H1 (cell line): ENCODE measurements around the gene NGEF. TPM values are rescaled to one million over a fixed set of nuclear protein-coding genes. Genes with fewer than 3 reads are reported as not detected.

Experiments
- CTCF ChIA-PET: fragments of 300-600 bp; sonication (Branson Sonifier 250); formaldehyde crosslinking; loops from one replicate; lab custom pipeline; 2021; ENCODE audit not compliant: partially characterized antibody; lab: Charles Lee
- POLR2A ChIA-PET: fragments of 300-600 bp; sonication (Branson Sonifier 250); formaldehyde crosslinking; loops from one replicate; lab custom pipeline; 2021; ENCODE audit warnings: inconsistent platforms; ENCODE audit not compliant: partially characterized antibody; lab: Charles Lee
- DNase-seq, 2 experiments: peaks; one replicate each; pipeline versions ENCODE4 v3.0.0 to v3.0.0-alpha.2; 2010 to 2022; ENCODE audit warnings: low spot score in 2 of 2, low read depth in 1 of 2, mixed read lengths in 1 of 2
- FAIRE-seq: peaks from 2 replicates; lab custom pipeline; 2011; peaks lifted over from hg19 to GRCh38; lab: Jason Lieb, UNC
- H2AFZ ChIP-seq: 2 replicates; pipeline ENCODE4 v1.8.1; 2012; ENCODE audit warnings: low read length, inconsistent platforms
- H2AK5ac ChIP-seq: 2 replicates; pipeline ENCODE4 v1.6.1; 2013; ENCODE audit warnings: low read depth, low read length
- H2BK120ac ChIP-seq: replicated peaks from 2 replicates; pipeline ENCODE3; 2013; ENCODE audit warnings: low read depth, low read length, inconsistent platforms
- H2BK12ac ChIP-seq: 2 replicates; pipeline ENCODE4 v1.6.1; 2013; ENCODE audit warnings: low read depth, low read length
- H2BK15ac ChIP-seq: 2 replicates; pipeline ENCODE4 v1.6.1; 2013; ENCODE audit warnings: low read length
- H2BK20ac ChIP-seq: 2 replicates; pipeline ENCODE4 v1.6.1; 2013; ENCODE audit warnings: low read length
- H2BK5ac ChIP-seq: 2 replicates; pipeline ENCODE4 v1.6.1; 2013; ENCODE audit warnings: low read depth, low read length
- H3K14ac ChIP-seq: 2 replicates; pipeline ENCODE4 v1.6.1; 2013; ENCODE audit warnings: inconsistent platforms; ENCODE audit not compliant: insufficient read length
- H3K18ac ChIP-seq: 2 replicates; pipeline ENCODE4 v1.6.1; 2013; ENCODE audit warnings: low read length; ENCODE audit errors: extremely low read depth
- H3K23ac ChIP-seq: 2 replicates; pipeline ENCODE4 v1.6.1; 2013; ENCODE audit warnings: inconsistent platforms; ENCODE audit not compliant: insufficient read length
- H3K23me2 ChIP-seq: 2 replicates; pipeline ENCODE4 v1.6.1; 2013; ENCODE audit warnings: low read depth, low read length
- H3K27ac ChIP-seq: 2 replicates; pipeline ENCODE4 v1.6.1; 2011; ENCODE audit warnings: low read depth, low read length, inconsistent platforms
- H3K27me3 ChIP-seq, 4 experiments: replicated peaks in 1 of 4; 1 replicate in 1 of 4; 2 replicates in 3 of 4; pipeline versions ENCODE4 v1.6.1 to v1.8.1; 2011 to 2013; ENCODE audit warnings: low read length in 3 of 4, mild to moderate bottlenecking in 3 of 4, inconsistent platforms in 2 of 4, mixed read lengths in 2 of 4, moderate library complexity in 1 of 4; ENCODE audit not compliant: control insufficient read depth in 3 of 4, insufficient read depth in 3 of 4; ENCODE audit errors: extremely low read depth in 1 of 4
- H3K36me3 ChIP-seq, 4 experiments: 2 replicates each; pipeline versions ENCODE4 v1.6.1 to v1.8.1; 2011 to 2013; ENCODE audit warnings: mild to moderate bottlenecking in 4 of 4, low read length in 3 of 4, moderate library complexity in 2 of 4, control low read depth in 1 of 4, inconsistent platforms in 1 of 4; ENCODE audit not compliant: insufficient read depth in 4 of 4, control insufficient read depth in 2 of 4
- H3K4ac ChIP-seq: replicated peaks from 2 replicates; pipeline ENCODE3; 2013; ENCODE audit warnings: low read length, low read depth, mixed read lengths, inconsistent platforms; ENCODE audit not compliant: insufficient read length
- H3K4me1 ChIP-seq, 4 experiments: replicated peaks in 1 of 4; 1 replicate in 1 of 4; 2 replicates in 3 of 4; pipeline versions ENCODE4 v1.6.1 to v1.8.1; 2011 to 2013; ENCODE audit warnings: low read length in 3 of 4, inconsistent platforms in 2 of 4, mixed read lengths in 1 of 4; ENCODE audit not compliant: insufficient read depth in 4 of 4, control insufficient read depth in 3 of 4
- H3K4me2 ChIP-seq, 2 experiments: 2 replicates each; pipeline versions ENCODE4 v1.6.1 to v1.8.1; 2011 to 2013; ENCODE audit warnings: low read depth in 2 of 2, low read length in 2 of 2, control low read depth in 1 of 2, inconsistent platforms in 1 of 2, mild to moderate bottlenecking in 1 of 2; ENCODE audit not compliant: insufficient read depth in 1 of 2
- H3K4me3 ChIP-seq, 4 experiments: fragments of 200-600, 300-600 bp in 1 of 4; sonication (generic), shearing (Covaris generic), sonication (Bioruptor Twin) in 1 of 4; 2 replicates each; pipeline versions ENCODE4 v1.5.1 to v1.8.1; 2011 to 2016; ENCODE audit warnings: low read length in 4 of 4, low read depth in 3 of 4, control low read depth in 2 of 4, inconsistent platforms in 2 of 4, mild to moderate bottlenecking in 2 of 4, mixed read lengths in 1 of 4, moderate library complexity in 1 of 4; ENCODE audit not compliant: insufficient read depth in 2 of 4; ENCODE audit errors: extremely low read depth in 1 of 4
- H3K56ac ChIP-seq: replicated peaks from 2 replicates; pipeline ENCODE3; 2013; ENCODE audit warnings: low read depth, mild to moderate bottlenecking, mixed read lengths, low read length, inconsistent platforms; ENCODE audit not compliant: insufficient read length
- H3K79me1 ChIP-seq: 2 replicates; pipeline ENCODE4 v1.6.1; 2013; ENCODE audit warnings: low read depth, low read length, control low read depth
- H3K79me2 ChIP-seq, 2 experiments: 2 replicates each; pipeline versions ENCODE4 v1.6.1 to v1.8.1; 2012 to 2013; ENCODE audit warnings: low read length in 2 of 2, mild to moderate bottlenecking in 2 of 2, inconsistent platforms in 1 of 2; ENCODE audit not compliant: insufficient read depth in 2 of 2, control insufficient read depth in 1 of 2
- H3K9ac ChIP-seq, 4 experiments: replicated peaks in 1 of 4; 1 replicate in 1 of 4; 2 replicates in 3 of 4; pipeline versions ENCODE4 v1.6.1 to v1.8.1; 2011 to 2013; ENCODE audit warnings: low read depth in 3 of 4, low read length in 3 of 4, control low read depth in 2 of 4, mild to moderate bottlenecking in 2 of 4, moderate library complexity in 2 of 4, inconsistent platforms in 1 of 4; ENCODE audit errors: extremely low read depth in 1 of 4
- H3K9me3 ChIP-seq, 2 experiments: 2 replicates each; pipeline versions ENCODE4 v1.6.1 to v1.8.1; 2012 to 2013; ENCODE audit warnings: mild to moderate bottlenecking in 2 of 2, moderate library complexity in 2 of 2, control low read depth in 1 of 2, inconsistent platforms in 1 of 2, low read depth in 1 of 2, low read length in 1 of 2, mixed read lengths in 1 of 2; ENCODE audit not compliant: insufficient read depth in 2 of 2
- H4K20me1 ChIP-seq, 2 experiments: replicated peaks in 1 of 2; 2 replicates each; pipeline versions ENCODE3 to v1.8.1; 2011 to 2013; ENCODE audit warnings: inconsistent platforms in 2 of 2, low read length in 2 of 2, mild to moderate bottlenecking in 1 of 2; ENCODE audit not compliant: insufficient read depth in 2 of 2, control insufficient read depth in 1 of 2
- H4K5ac ChIP-seq: 2 replicates; pipeline ENCODE4 v1.6.1; 2013; ENCODE audit warnings: low read length, low read depth, mixed read lengths, inconsistent platforms; ENCODE audit not compliant: insufficient read length
- H4K8ac ChIP-seq: 2 replicates; pipeline ENCODE4 v1.8.0; 2013; ENCODE audit warnings: mild to moderate bottlenecking, moderate library complexity, low read length, inconsistent platforms; ENCODE audit not compliant: insufficient read depth; ENCODE audit errors: extremely low read depth
- H4K91ac ChIP-seq: replicated peaks from 2 replicates; pipeline ENCODE3; 2013; ENCODE audit warnings: low read length, mixed read lengths, inconsistent platforms; ENCODE audit not compliant: insufficient read length
- CBX5 ChIP-seq: fragments of 300-800, 300-1000 bp; sonication (generic); IDR thresholded peaks from 2 replicates; pipeline ENCODE4 v1.7.1; 2016; ENCODE audit warnings: antibody characterized with exemption, low read length, low read depth
- CHD1 ChIP-seq: IDR thresholded peaks from 2 replicates; pipeline ENCODE4 v1.6.1; 2012; ENCODE audit warnings: low read depth, low read length, improper control_type of control experiment
- GABPA ChIP-seq: IDR thresholded peaks from 2 replicates; pipeline ENCODE4 v1.6.1; 2011; ENCODE audit warnings: mild to moderate bottlenecking, low read length, moderate library complexity, borderline replicate concordance; ENCODE audit not compliant: insufficient read depth
- GTF2F1 ChIP-seq: IDR thresholded peaks from 2 replicates; pipeline ENCODE4 v1.6.1; 2012; ENCODE audit warnings: low read depth, low read length, improper control_type of control experiment, borderline replicate concordance
- HDAC2 ChIP-seq, 2 experiments: fragments of 300-600 bp in 1 of 2; sonication (generic) in 1 of 2; IDR thresholded peaks; 2 replicates each; pipeline ENCODE4 v1.6.1; 2011 to 2012; ENCODE audit warnings: low read depth in 2 of 2, low read length in 2 of 2, mild to moderate bottlenecking in 2 of 2, moderate library complexity in 2 of 2, borderline replicate concordance in 1 of 2, inconsistent platforms in 1 of 2
- HDAC6 ChIP-seq: IDR thresholded peaks from one replicate; pipeline ENCODE4 v1.7.1; 2012; ENCODE audit warnings: low read depth, mild to moderate bottlenecking, inconsistent platforms, low read length, moderate library complexity
- JUND ChIP-seq: IDR thresholded peaks from 2 replicates; pipeline ENCODE4 v1.6.1; 2011; ENCODE audit warnings: mild to moderate bottlenecking, improper control_type of control experiment, low read length
- NANOG ChIP-seq: IDR thresholded peaks from 2 replicates; pipeline ENCODE4 v1.6.1; 2011; ENCODE audit warnings: low read length, low read depth, mild to moderate bottlenecking, inconsistent platforms; ENCODE audit not compliant: insufficient read depth, poor library complexity, severe bottlenecking
- PHF8 ChIP-seq: fragments of 200-600 bp; sonication (generic); conservative IDR thresholded peaks from 2 replicates; pipeline ENCODE4 v1.7.1; 2012; ENCODE audit warnings: low read depth, mild to moderate bottlenecking, inconsistent platforms, low read length, moderate library complexity
- RXRA ChIP-seq: IDR thresholded peaks from 2 replicates; pipeline ENCODE4 v1.6.1; 2011; ENCODE audit warnings: low read depth, mild to moderate bottlenecking, low read length, moderate library complexity; ENCODE audit not compliant: insufficient read depth
- SP1 ChIP-seq: IDR thresholded peaks from 2 replicates; pipeline ENCODE4 v1.6.1; 2011; ENCODE audit warnings: low read depth, low read length
- TEAD4 ChIP-seq: IDR thresholded peaks from 2 replicates; pipeline ENCODE4 v1.6.1; 2012; ENCODE audit warnings: low read depth, low read length, inconsistent platforms, mixed read lengths
- ZNF274 ChIP-seq: IDR thresholded peaks from 2 replicates; pipeline ENCODE4 v1.7.0; 2012; ENCODE audit warnings: low read length, borderline replicate concordance; ENCODE audit errors: extremely low read depth
- WGBS, 2 experiments: shearing (Covaris generic) in 1 of 2; methylation state at CpG; one replicate each; pipeline versions ENCODE4 v1.1.6 to v1.1.7; 2013 to 2015; ENCODE audit warnings: low lambda C conversion rate in 2 of 2, mixed read lengths in 2 of 2, inconsistent platforms in 1 of 2, low coverage in 1 of 2, missing lambda C conversion rate in 1 of 2; ENCODE audit not compliant: insufficient replicate concordance in 2 of 2, insufficient coverage in 1 of 2, insufficient read length in 1 of 2; ENCODE audit errors: extremely low coverage in 1 of 2, missing lambda C conversion rate in 1 of 2; 5-methylcytosine and 5-hydroxymethylcytosine counted together
- polyA plus RNA-seq, 7 experiments: library from polyadenylated mRNA; depleted of rRNA in 3 of 7; stranded (reverse) in 5 of 7; unstranded in 2 of 7; fragments of >200 nt in 5 of 7; fragments of 200-250 nt in 2 of 7; gene quantifications; 1 replicate in 5 of 7; 2 replicates in 1 of 7; 4 replicates in 1 of 7; pipeline versions ENCODE4 v1.2.1 to v1.2.3, GENCODE V29; 2011 to 2013; ENCODE audit warnings: missing spikeins in 2 of 7, mixed read lengths in 2 of 7
- total RNA-seq: library from RNA; stranded (reverse); fragmentation: NEBNext Ultra II Directional; extraction: Animal tissue kit (Norgen Biotek cat#: 25700); gene quantifications from 2 replicates; pipeline ENCODE4 v1.2.1, GENCODE V29; 2021

The NGEF gene
- total and polyA plus RNA-seq, 2 of the 8 experiments (the other 6 are each of a cell fraction or from before 2014, with no cell fraction given), result 2.7 to 3.2 TPM

DNA sequence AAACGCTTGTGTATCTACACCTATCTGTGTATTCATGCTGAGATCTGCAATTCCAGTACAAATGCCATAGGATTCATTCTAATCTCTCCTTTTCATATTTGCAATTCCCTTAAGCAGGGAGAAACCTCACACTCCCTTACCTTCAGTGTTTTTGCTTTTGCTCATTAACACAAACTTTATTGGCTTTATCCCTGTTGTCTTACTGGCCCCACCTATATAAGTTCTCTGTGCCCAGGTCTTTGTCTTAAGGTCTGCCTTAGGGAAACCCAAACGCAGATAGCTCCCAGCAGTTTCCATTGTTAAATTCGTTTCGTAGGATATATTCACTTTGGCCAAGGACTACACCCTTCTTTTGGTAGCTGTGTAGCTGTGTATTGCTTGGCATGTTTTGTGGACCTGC, 147.0 kb downstream of the NGEF start:
- CTCF ChIA-PET, result interaction anchor here (0.6 to 3.7 kb wide), 3 partner anchors 9 to 259 kb away, joined by 4 to 14 read pairs (median 8); no protein-coding TSS in a partner anchor
- WGBS, 2 experiments, result 92% methylated on average over 4 of the region's 4 CpGs; no CpG with 5 or more reads in 1 of the 2 experiments
- Histone ChIP-seq H2BK20ac (no peak overlapping the region), H4K5ac (no peak overlapping the region), H2AK5ac (no peak overlapping the region), H3K4ac (no peak overlapping the region), H3K79me2 (no peaks in the 10 kb centered on the region), H3K23ac (no peak overlapping the region), H2BK5ac (no peak overlapping the region), H3K14ac (no peak overlapping the region), H3K79me1 (0 out of 2 replicates have a peak, but pooled peaks cover 2% of the 10 kb centered on the region), H3K56ac (no peak overlapping the region), H3K4me3 (no peak overlapping the region), H3K23me2 (no peaks in the 10 kb centered on the region), H3K4me1 (no peaks in the 10 kb centered on the region), H3K4me2 (no peak overlapping the region), H2BK120ac (no peak overlapping the region), H3K27ac (no peak overlapping the region), H3K9me3 (no peaks in the 10 kb centered on the region), H3K36me3 (no peaks in the 10 kb centered on the region), H2BK12ac (no peak overlapping the region), H4K20me1 (no peaks in the 10 kb centered on the region), H2BK15ac (no peak overlapping the region), H4K91ac (no peak overlapping the region)
- POLR2A ChIA-PET, result no interaction called here
- no peak for FAIRE-seq
- TF ChIP-seq RXRA, result no peak
- TF ChIP-seq JUND, result no peak
- TF ChIP-seq PHF8, result no peak
- no peak for TF ChIP-seq HDAC6
- no peak for TF ChIP-seq CBX5
- TF ChIP-seq TEAD4, result no peak
- TF ChIP-seq ZNF274, result no peak
- TF ChIP-seq NANOG, result no peak
- TF ChIP-seq GABPA, result no peak
- TF ChIP-seq HDAC2 (IDR thresholded peaks at IDR 0.05; ENCODE audit: borderline replicate concordance in 1 of 2, low read depth in 2 of 2, low read length in 2 of 2), result no peak
- TF ChIP-seq CHD1, result no peak
- no peak for TF ChIP-seq SP1
- no peak for TF ChIP-seq GTF2F1
- TF ChIP-seq, all 59 proteins: peak for 0
- H3K18ac ChIP-seq, result no peak overlapping the region
- no peak overlapping the region for H4K8ac ChIP-seq
- no peak for DNase-seq
- no peak overlapping the region for H2AFZ ChIP-seq
- no peaks in the 10 kb centered on the region for H3K27me3 ChIP-seq
- H3K9ac ChIP-seq, result no peak overlapping the region
